Esophagus muscularis mucosa (tissue), 4 donors: ENCODE results near the gene CD302. TPM values are rescaled to one million over a fixed set of nuclear protein-coding genes. Genes with fewer than 3 reads are reported as not detected.

ENCODE experiments used
- DNase-seq: peaks from one replicate; pipeline ENCODE4 v3.0.0-alpha.2; 2017; ENCODE audit errors: extremely low spot score
- H3K27ac ChIP-seq, 4 donors: fragments of 200-600 bp; sonication (generic); replicated peaks in 1 of 4; 1 replicate in 3 of 4; 2 replicates in 1 of 4; pipeline ENCODE4 v1.5.1; 2016 to 2019; ENCODE audit warnings: mild to moderate bottlenecking in 1 of 4
- H3K27me3 ChIP-seq, 4 donors: fragments of 200-600 bp; sonication (generic); one replicate each; pipeline versions ENCODE4 v1.5.1 to v1.6.0; 2016 to 2019
- H3K36me3 ChIP-seq, 4 donors: fragments of 200-600 bp; sonication (generic); one replicate each; pipeline ENCODE4 v1.5.1; 2016 to 2019
- H3K4me1 ChIP-seq, 4 donors: fragments of 200-600 bp; sonication (generic); one replicate each; pipeline ENCODE4 v1.5.1; 2016 to 2019
- H3K4me3 ChIP-seq, 4 donors: fragments of 200-600 bp; sonication (generic); 1 replicate in 2 of 4; 2 replicates in 2 of 4; pipeline ENCODE4 v1.5.1; 2016 to 2019; ENCODE audit warnings: mild to moderate bottlenecking in 4 of 4, moderate library complexity in 1 of 4
- H3K9me3 ChIP-seq, 4 donors: fragments of 200-600 bp; sonication (generic); 1 replicate in 3 of 4; 2 replicates in 1 of 4; pipeline ENCODE4 v1.5.1; 2016 to 2019
- CTCF ChIP-seq, 3 experiments: fragments of 200-600 bp in 2 of 3; fragments of 450-650 bp in 1 of 3; sonication (generic) in 2 of 3; IDR thresholded peaks; one replicate each; pipeline ENCODE4 v1.5.1; 2017 to 2019; ENCODE audit warnings: antibody characterized with exemption in 3 of 3, mild to moderate bottlenecking in 2 of 3, moderate library complexity in 1 of 3
- EP300 ChIP-seq: sonication (generic); formaldehyde crosslinking; IDR thresholded peaks from one replicate; pipeline ENCODE4 v1.6.1; 2017; ENCODE audit warnings: antibody characterized with exemption
- POLR2A ChIP-seq: fragments of 450-650 bp; IDR thresholded peaks from one replicate; pipeline ENCODE4 v1.6.1; 2017; ENCODE audit warnings: antibody characterized with exemption, moderate library complexity, mild to moderate bottlenecking, low read depth
- POLR2AphosphoS5 ChIP-seq, 2 donors: sonication (generic); formaldehyde crosslinking; IDR thresholded peaks; one replicate each; pipeline ENCODE4 v1.6.1; 2017; ENCODE audit warnings: antibody characterized with exemption in 2 of 2
- WGBS: methylation state at CpG from one replicate; pipeline ENCODE4 v1.1.5; 2018; 5-methylcytosine and 5-hydroxymethylcytosine counted together
- intact Hi-C: fragments of 100-400 bp; cut with DNase I; formaldehyde crosslinking; loops from one replicate; pipeline ENCODE4 v1.15.1; 2023
- total RNA-seq, 4 donors: library from RNA; depleted of rRNA; stranded (reverse); fragments of >200 nt; gene quantifications; one replicate each; pipeline versions ENCODE4 v1.1.0 to v1.2.1, GENCODE V29; 2016

Gene CD302
- total RNA-seq, 4 donors from 2014 or later = 30.8 to 46.9 (median 34.9) TPM

- no peak for DNase-seq
- intact Hi-C loops = no loop called here
- Histone ChIP-seq H3K27ac (no peak overlapping the region), H3K4me1 (peaks cover 4 to 24% (median 11%) of the 10 kb centered on the region in 4 donors), H3K9me3 (no peaks in the 10 kb centered on the region), H3K27me3 (no peaks in the 10 kb centered on the region), H3K36me3 (peaks cover 15 to 74% (median 35%) of the 10 kb centered on the region in 4 donors), H3K4me3 (no peak overlapping the region)
- TF ChIP-seq CTCF (IDR thresholded peaks at IDR 0.05) (no peak), POLR2A (no peak), EP300 (no peak), POLR2AphosphoS5 (IDR thresholded peaks at IDR 0.05) (no peak)
Observed at GRCh38 chr2:159760326-159760725, 37.7 kb downstream of the CD302 start.

GRCh38 chr2:159759577-159759976, 38.4 kb downstream of the CD302 start:
- intact Hi-C loops = no loop called here
- DNase-seq = no peak
- peaks cover 4 to 26% (median 14%) of the 10 kb centered on the region in 4 donors for H3K4me1 ChIP-seq
- no peaks in the 10 kb centered on the region for H3K9me3 ChIP-seq
- TF ChIP-seq EP300 (no peak), POLR2A (no peak), CTCF (IDR thresholded peaks at IDR 0.05) (no peak), POLR2AphosphoS5 (IDR thresholded peaks at IDR 0.05) (no peak)
- 86% methylated on average over 3 of the region's 3 CpGs for WGBS
- H3K27me3 ChIP-seq = no peaks in the 10 kb centered on the region
- H3K36me3 ChIP-seq = peaks cover 15 to 80% (median 32%) of the 10 kb centered on the region in 4 donors
- H3K27ac ChIP-seq = no peak overlapping the region
- H3K4me3 ChIP-seq = no peak overlapping the region

GRCh38 chr2:159758686-159759085, 39.3 kb downstream of the CD302 start:
- TF ChIP-seq CTCF (IDR thresholded peaks at IDR 0.05) = no peak
- TF ChIP-seq POLR2AphosphoS5 (IDR thresholded peaks at IDR 0.05) = no peak
- TF ChIP-seq EP300 = no peak
- no peak for TF ChIP-seq POLR2A
- 78% methylated on average over 1 of the region's 1 CpG for WGBS
- no peak for DNase-seq
- Histone ChIP-seq H3K36me3 (peaks cover 15 to 80% (median 30%) of the 10 kb centered on the region in 4 donors), H3K4me3 (no peak overlapping the region), H3K27ac (no peak overlapping the region), H3K4me1 (peaks cover 4 to 34% (median 19%) of the 10 kb centered on the region in 4 donors), H3K9me3 (no peaks in the 10 kb centered on the region), H3K27me3 (no peaks in the 10 kb centered on the region)
- intact Hi-C loops = no loop called here

- TF ChIP-seq POLR2AphosphoS5 (IDR thresholded peaks at IDR 0.05) (no peak), CTCF (IDR thresholded peaks at IDR 0.05) (no peak), EP300 (no peak), POLR2A (no peak)
- Histone ChIP-seq H3K9me3 (no peaks in the 10 kb centered on the region), H3K4me1 (peaks cover 4 to 38% (median 22%) of the 10 kb centered on the region in 4 donors), H3K4me3 (no peak overlapping the region), H3K27me3 (no peaks in the 10 kb centered on the region), H3K36me3 (peaks cover 11 to 77% (median 30%) of the 10 kb centered on the region in 4 donors), H3K27ac (no peak overlapping the region)
- intact Hi-C loops = no loop called here
- DNase-seq = no peak
- WGBS = 60% methylated on average over 1 of the region's 1 CpG
Observed at GRCh38 chr2:159758239-159758638, 39.8 kb downstream of the CD302 start.

- TF ChIP-seq POLR2AphosphoS5 (IDR thresholded peaks at IDR 0.05) = no peak
- TF ChIP-seq EP300 = no peak
- no peak for TF ChIP-seq CTCF (IDR thresholded peaks at IDR 0.05)
- TF ChIP-seq POLR2A = no peak
- H3K4me3 ChIP-seq = no peak overlapping the region
- peaks cover 0 to 31% (median 21%) of the 10 kb centered on the region in 4 donors for H3K4me1 ChIP-seq
- intact Hi-C loops = no loop called here
- H3K9me3 ChIP-seq = no peaks in the 10 kb centered on the region
- DNase-seq = no peak
- no peak overlapping the region for H3K27ac ChIP-seq
- peaks cover 8 to 76% (median 32%) of the 10 kb centered on the region in 4 donors for H3K36me3 ChIP-seq
- no peaks in the 10 kb centered on the region for H3K27me3 ChIP-seq
Observed at GRCh38 chr2:159755788-159756187, 42.2 kb downstream of the CD302 start.
